ENCODE results near the gene SLC6A9.

The SLC6A9 gene

GRCh38 chr1:44048532-44049215 lies 17.4 kb upstream of the SLC6A9 start:
- DNase-seq (ENCODE audit: low spot score) = no peak

- no peak for DNase-seq (ENCODE audit: low spot score)
Observed at GRCh38 chr1:44047131-44047530, 15.9 kb upstream of the SLC6A9 start.

- DNase-seq (ENCODE audit: low spot score) = no peak
Observed at GRCh38 chr1:44045064-44045463, 13.8 kb upstream of the SLC6A9 start.

- no peak for DNase-seq (ENCODE audit: low spot score)
Observed at GRCh38 chr1:44044071-44044801, 13.0 kb upstream of the SLC6A9 start.

GRCh38 chr1:44043176-44044070 lies 12.2 kb upstream of the SLC6A9 start:
- no peak for DNase-seq (ENCODE audit: low spot score)

- DNase-seq (ENCODE audit: low spot score) = no peak
Observed at GRCh38 chr1:44040846-44041245, 9.6 kb upstream of the SLC6A9 start.

- DNase-seq (ENCODE audit: low spot score) = no peak
Observed at GRCh38 chr1:44040418-44040817, 9.2 kb upstream of the SLC6A9 start.

GRCh38 chr1:44038876-44039657 lies 7.8 kb upstream of the SLC6A9 start:
- DNase-seq (ENCODE audit: low spot score) = no peak

- DNase-seq (ENCODE audit: low spot score) = no peak
Observed at GRCh38 chr1:44037154-44037553, 5.9 kb upstream of the SLC6A9 start.

- peak; percentile 69 for DNase-seq (ENCODE audit: low spot score)
Observed at GRCh38 chr1:44036409-44037139, 5.3 kb upstream of the SLC6A9 start.

GRCh38 chr1:44035726-44036408 lies 4.6 kb upstream of the SLC6A9 start:
- DNase-seq (ENCODE audit: low spot score) = no peak

GRCh38 chr1:44034976-44035716 lies 3.9 kb upstream of the SLC6A9 start:
- DNase-seq (ENCODE audit: low spot score) = no peak

GRCh38 chr1:44034423-44034822 lies 3.2 kb upstream of the SLC6A9 start:
- DNase-seq (ENCODE audit: low spot score) = no peak

- DNase-seq (ENCODE audit: low spot score) = no peak
Observed at GRCh38 chr1:44033756-44034155, 2.5 kb upstream of the SLC6A9 start.

GRCh38 chr1:44033041-44033575 lies 1.8 kb upstream of the SLC6A9 start:
- no peak for DNase-seq (ENCODE audit: low spot score)

GRCh38 chr1:44032170-44032790 lies 1.0 kb upstream of the SLC6A9 start:
- DNase-seq (ENCODE audit: low spot score) = no peak

- peak; percentile 45 for DNase-seq (ENCODE audit: low spot score)
Observed at GRCh38 chr1:44030605-44031251, 534 bp downstream of the SLC6A9 start.

- peak; percentile 83 for DNase-seq (ENCODE audit: low spot score)
Observed at GRCh38 chr1:44029911-44030604, 1.2 kb downstream of the SLC6A9 start.

Measured in CD4-positive, alpha-beta T cell treated with Interleukin-15 for 4 hours (primary cell).